HCT116 (cell line): ENCODE data around the gene MORC1. TPM values are rescaled to one million over a fixed set of nuclear protein-coding genes. Genes with fewer than 3 reads are reported as not detected.

Source experiments
- ATAC-seq: fragments of 200-7000 bp; cut with Tn5 transposase; 2 replicates; pipeline ENCODE4 v1.9.1; 2020; ENCODE audit warnings: mild to moderate bottlenecking, moderate library complexity
- BruUV-seq: library from RNA; stranded (reverse); fragments of 400-500 nt; replicated peaks from 2 replicates; lab custom pipeline; 2021; lab: Mats Ljungman, UMichigan
- CTCF ChIA-PET: fragments of 300-600 bp; sonication (Branson Sonifier 250); formaldehyde crosslinking; loops from one replicate; lab custom pipeline; 2021; ENCODE audit warnings: antibody characterized with exemption; lab: Charles Lee
- POLR2A ChIA-PET: fragments of 300-600, 350-600 bp; sonication (Branson Sonifier 250); formaldehyde crosslinking; loops from one replicate; lab custom pipeline; 2021; ENCODE audit warnings: antibody characterized with exemption; lab: Charles Lee
- RAD21 ChIA-PET, 2 experiments: fragments of 300-600 bp; sonication (Branson Sonifier 250); formaldehyde crosslinking; loops; one replicate each; lab custom pipeline; 2023; ENCODE audit warnings: low total read pairs in 2 of 2; ENCODE audit not compliant: uncharacterized antibody in 2 of 2, unreplicated experiment in 2 of 2, low non-redundant PET in 1 of 2; lab: Charles Lee
- DNase-seq: peaks from one replicate; pipeline ENCODE4 v3.0.0-alpha.2; 2010; ENCODE audit warnings: low read depth, low spot score
- H2AFZ ChIP-seq: fragments of 200-600 bp; shearing (Covaris generic), sonication (generic); 2 replicates; pipeline ENCODE4 v1.6.1; 2017; ENCODE audit warnings: low read depth, mixed run types, mixed read lengths, antibody characterized with exemption, low read length; ENCODE audit not compliant: poor library complexity, severe bottlenecking
- H3K27ac ChIP-seq: 2 replicates; pipeline ENCODE4 v1.5.1; 2012; ENCODE audit warnings: low read depth, low read length
- H3K27me3 ChIP-seq: fragments of 200-600 bp; sonication (generic); 2 replicates; pipeline ENCODE4 v1.6.1; 2016; ENCODE audit warnings: mixed run types, low read length, mixed read lengths; ENCODE audit not compliant: insufficient read depth
- H3K36me3 ChIP-seq, 2 experiments: fragments of 200-500 bp in 1 of 2; fragments of 200-600 bp in 1 of 2; sonication (Bioruptor generic) in 1 of 2; sonication (generic) in 1 of 2; 2 replicates each; pipeline versions ENCODE4 v1.5.1 to v1.6.1; 2014 to 2016; ENCODE audit warnings: low read length in 2 of 2, inconsistent platforms in 1 of 2, mixed read lengths in 1 of 2, mixed run types in 1 of 2; ENCODE audit not compliant: insufficient read depth in 2 of 2, control insufficient read depth in 1 of 2
- H3K4me1 ChIP-seq, 2 experiments: fragments of 200-600 bp in 1 of 2; sonication (generic) in 1 of 2; 2 replicates each; pipeline versions ENCODE4 v1.5.1 to v1.6.1; 2012 to 2017; ENCODE audit warnings: low read length in 2 of 2, inconsistent platforms in 1 of 2, mild to moderate bottlenecking in 1 of 2, mixed read lengths in 1 of 2, mixed run types in 1 of 2, moderate library complexity in 1 of 2; ENCODE audit not compliant: insufficient read depth in 2 of 2, control insufficient read depth in 1 of 2
- H3K4me2 ChIP-seq: fragments of 200-600 bp; sonication (generic); 2 replicates; pipeline ENCODE4 v1.6.1; 2017; ENCODE audit warnings: mixed run types, low read length, mixed read lengths
- H3K4me3 ChIP-seq, 2 experiments: fragments of 200-600 bp in 1 of 2; sonication (generic) in 1 of 2; replicated peaks in 1 of 2; 2 replicates each; pipeline ENCODE4 v1.5.1; 2011 to 2016; ENCODE audit warnings: low read length in 2 of 2, control low read depth in 1 of 2, low read depth in 1 of 2, mild to moderate bottlenecking in 1 of 2, mixed read lengths in 1 of 2, mixed run types in 1 of 2
- H3K79me2 ChIP-seq: fragments of 200-600 bp; sonication (generic); 2 replicates; pipeline ENCODE4 v1.6.1; 2017; ENCODE audit warnings: mild to moderate bottlenecking, mixed run types, low read length, moderate library complexity, mixed read lengths; ENCODE audit not compliant: insufficient read depth
- H3K9ac ChIP-seq: fragments of 200-600 bp; sonication (generic); 2 replicates; pipeline ENCODE4 v1.6.1; 2016; ENCODE audit warnings: low read length, mixed read lengths
- H3K9me2 ChIP-seq: fragments of 200-600 bp; sonication (generic), shearing (Covaris generic); 2 replicates; pipeline ENCODE4 v1.6.1; 2017; ENCODE audit warnings: mixed run types, mild to moderate bottlenecking, moderate library complexity; ENCODE audit not compliant: insufficient read depth
- H3K9me3 ChIP-seq, 2 experiments: fragments of 200-500 bp in 1 of 2; fragments of 200-600 bp in 1 of 2; sonication (Bioruptor generic) in 1 of 2; sonication (generic) in 1 of 2; 2 replicates each; pipeline ENCODE4 v1.6.1; 2014 to 2017; ENCODE audit warnings: low read length in 2 of 2, mixed read lengths in 2 of 2, inconsistent platforms in 1 of 2, low read depth in 1 of 2, mild to moderate bottlenecking in 1 of 2, mixed run types in 1 of 2, moderate library complexity in 1 of 2; ENCODE audit not compliant: control insufficient read depth in 1 of 2, insufficient read depth in 1 of 2
- H4K20me1 ChIP-seq: fragments of 200-600 bp; sonication (generic), shearing (Covaris generic); 2 replicates; pipeline ENCODE4 v1.6.1; 2017; ENCODE audit warnings: mixed run types, mild to moderate bottlenecking, moderate library complexity; ENCODE audit not compliant: insufficient read depth
- CBX3 ChIP-seq: IDR thresholded peaks from 2 replicates; pipeline ENCODE4 v1.6.1; 2012; ENCODE audit warnings: low read depth
- CEBPB ChIP-seq: IDR thresholded peaks from 2 replicates; pipeline ENCODE4 v1.6.1; 2012; ENCODE audit warnings: low read depth
- EGR1 ChIP-seq: IDR thresholded peaks from 2 replicates; pipeline ENCODE4 v1.6.1; 2012; ENCODE audit warnings: low read depth
- ELF1 ChIP-seq: IDR thresholded peaks from 2 replicates; pipeline ENCODE4 v1.6.1; 2012; ENCODE audit warnings: low read depth, borderline replicate concordance
- EZH2 ChIP-seq: fragments of 200-600 bp; sonication (generic); IDR thresholded peaks from 2 replicates; pipeline ENCODE4 v1.6.1; 2017; ENCODE audit warnings: antibody characterized with exemption, mixed run types
- EZH2phosphoT487 ChIP-seq: fragments of 200-600 bp; IDR thresholded peaks from 2 replicates; pipeline ENCODE4 v1.6.1; 2018; ENCODE audit warnings: antibody characterized with exemption, borderline replicate concordance
- POLR2A ChIP-seq: IDR thresholded peaks from 2 replicates; pipeline ENCODE4 v1.7.0; 2011; ENCODE audit warnings: borderline replicate concordance; ENCODE audit not compliant: insufficient read depth, insufficient read length; ENCODE audit errors: extremely low read depth
- POLR2AphosphoS5 ChIP-seq: IDR thresholded peaks from 2 replicates; pipeline ENCODE4 v1.6.1; 2011; ENCODE audit warnings: mild to moderate bottlenecking, low read depth, low read length, moderate library complexity
- SIN3A ChIP-seq: IDR thresholded peaks from 2 replicates; pipeline ENCODE4 v1.6.1; 2012; ENCODE audit warnings: low read depth
- SP1 ChIP-seq: IDR thresholded peaks from 2 replicates; pipeline ENCODE4 v1.6.1; 2012; ENCODE audit warnings: low read depth
- SRF ChIP-seq: IDR thresholded peaks from 2 replicates; pipeline ENCODE4 v1.6.1; 2012; ENCODE audit warnings: low read depth
- TCF7L2 ChIP-seq: IDR thresholded peaks from 2 replicates; pipeline ENCODE4 v1.7.0; 2011; ENCODE audit warnings: borderline replicate concordance, inconsistent platforms; ENCODE audit not compliant: insufficient read depth, insufficient read length; ENCODE audit errors: extremely low read depth
- YY1 ChIP-seq: IDR thresholded peaks from 2 replicates; pipeline ENCODE4 v1.6.1; 2011; ENCODE audit warnings: low read length, low read depth, moderate library complexity, mild to moderate bottlenecking; ENCODE audit not compliant: insufficient replicate concordance; ENCODE audit errors: extremely low read depth
- ZFX ChIP-seq: fragments of 450-650 bp; IDR thresholded peaks from 2 replicates; pipeline ENCODE4 v1.6.1; 2017
- ZNF274 ChIP-seq: fragments of 200-500 bp; sonication (Bioruptor generic); IDR thresholded peaks from 2 replicates; pipeline ENCODE4 v1.6.1; 2014; ENCODE audit warnings: mild to moderate bottlenecking, low read depth, low read length, inconsistent platforms
- intact Hi-C: fragments of 100-400 bp; cut with micrococcal nuclease; formaldehyde crosslinking; loops from 2 replicates; pipeline ENCODE4 v1.10.0; 2022
- total RNA-seq: library from RNA; stranded (reverse); gene quantifications from one replicate; pipeline ENCODE4 v1.2.1, GENCODE V29; 2021; ENCODE audit not compliant: unreplicated experiment
- TF ChIP-seq, protein P1 (sequence below): IDR thresholded peaks from 2 replicates; pipeline ENCODE4 v1.6.1; 2012; ENCODE audit warnings: low read depth
- TF ChIP-seq, protein P2 (sequence below): IDR thresholded peaks from 2 replicates; pipeline ENCODE4 v1.6.1; 2011; ENCODE audit warnings: mild to moderate bottlenecking, low read length, moderate library complexity; ENCODE audit not compliant: insufficient replicate concordance; ENCODE audit errors: extremely low read depth
- TF ChIP-seq, protein P3 (sequence below): IDR thresholded peaks from 2 replicates; pipeline ENCODE4 v1.6.1; 2012
- TF ChIP-seq, protein P4 (sequence below): IDR thresholded peaks from 2 replicates; pipeline ENCODE4 v1.6.1; 2012

MORC1 gene
- total RNA-seq, 1 experiment from 2014 or later, result not detected

DNA sequence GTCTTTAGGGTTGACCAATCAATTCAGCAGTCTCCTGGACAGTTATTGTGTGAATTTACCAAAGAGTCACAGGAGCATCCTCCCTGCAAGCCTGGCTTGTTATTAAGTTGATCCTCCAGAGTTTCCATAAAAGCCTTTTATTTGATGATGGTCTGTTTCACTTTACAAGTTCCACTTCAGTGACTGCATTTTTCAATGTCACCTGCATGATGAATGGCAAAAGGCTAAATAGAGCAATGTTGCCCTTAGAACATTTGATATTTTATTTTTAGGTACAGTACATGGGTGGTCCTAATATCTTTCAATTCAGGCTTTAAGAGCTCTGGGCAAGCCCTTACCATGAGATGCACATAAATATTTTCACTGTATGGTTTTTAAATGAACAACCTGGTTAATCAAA, 186.9 kb downstream of the MORC1 start:
- TF ChIP-seq YY1 (no peak), EZH2 (no peak), ELF1 (no peak), POLR2A (no peak), ZNF274 (no peak), TCF7L2 (no peak), EGR1 (no peak), EZH2phosphoT487 (no peak), SRF (no peak), CBX3 (no peak), ZFX (no peak), SIN3A (no peak), POLR2AphosphoS5 (no peak), CEBPB (no peak), SP1 (no peak)
- TF ChIP-seq, protein P1, sequence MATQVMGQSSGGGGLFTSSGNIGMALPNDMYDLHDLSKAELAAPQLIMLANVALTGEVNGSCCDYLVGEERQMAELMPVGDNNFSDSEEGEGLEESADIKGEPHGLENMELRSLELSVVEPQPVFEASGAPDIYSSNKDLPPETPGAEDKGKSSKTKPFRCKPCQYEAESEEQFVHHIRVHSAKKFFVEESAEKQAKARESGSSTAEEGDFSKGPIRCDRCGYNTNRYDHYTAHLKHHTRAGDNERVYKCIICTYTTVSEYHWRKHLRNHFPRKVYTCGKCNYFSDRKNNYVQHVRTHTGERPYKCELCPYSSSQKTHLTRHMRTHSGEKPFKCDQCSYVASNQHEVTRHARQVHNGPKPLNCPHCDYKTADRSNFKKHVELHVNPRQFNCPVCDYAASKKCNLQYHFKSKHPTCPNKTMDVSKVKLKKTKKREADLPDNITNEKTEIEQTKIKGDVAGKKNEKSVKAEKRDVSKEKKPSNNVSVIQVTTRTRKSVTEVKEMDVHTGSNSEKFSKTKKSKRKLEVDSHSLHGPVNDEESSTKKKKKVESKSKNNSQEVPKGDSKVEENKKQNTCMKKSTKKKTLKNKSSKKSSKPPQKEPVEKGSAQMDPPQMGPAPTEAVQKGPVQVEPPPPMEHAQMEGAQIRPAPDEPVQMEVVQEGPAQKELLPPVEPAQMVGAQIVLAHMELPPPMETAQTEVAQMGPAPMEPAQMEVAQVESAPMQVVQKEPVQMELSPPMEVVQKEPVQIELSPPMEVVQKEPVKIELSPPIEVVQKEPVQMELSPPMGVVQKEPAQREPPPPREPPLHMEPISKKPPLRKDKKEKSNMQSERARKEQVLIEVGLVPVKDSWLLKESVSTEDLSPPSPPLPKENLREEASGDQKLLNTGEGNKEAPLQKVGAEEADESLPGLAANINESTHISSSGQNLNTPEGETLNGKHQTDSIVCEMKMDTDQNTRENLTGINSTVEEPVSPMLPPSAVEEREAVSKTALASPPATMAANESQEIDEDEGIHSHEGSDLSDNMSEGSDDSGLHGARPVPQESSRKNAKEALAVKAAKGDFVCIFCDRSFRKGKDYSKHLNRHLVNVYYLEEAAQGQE, result no peak
- TF ChIP-seq, protein P2, sequence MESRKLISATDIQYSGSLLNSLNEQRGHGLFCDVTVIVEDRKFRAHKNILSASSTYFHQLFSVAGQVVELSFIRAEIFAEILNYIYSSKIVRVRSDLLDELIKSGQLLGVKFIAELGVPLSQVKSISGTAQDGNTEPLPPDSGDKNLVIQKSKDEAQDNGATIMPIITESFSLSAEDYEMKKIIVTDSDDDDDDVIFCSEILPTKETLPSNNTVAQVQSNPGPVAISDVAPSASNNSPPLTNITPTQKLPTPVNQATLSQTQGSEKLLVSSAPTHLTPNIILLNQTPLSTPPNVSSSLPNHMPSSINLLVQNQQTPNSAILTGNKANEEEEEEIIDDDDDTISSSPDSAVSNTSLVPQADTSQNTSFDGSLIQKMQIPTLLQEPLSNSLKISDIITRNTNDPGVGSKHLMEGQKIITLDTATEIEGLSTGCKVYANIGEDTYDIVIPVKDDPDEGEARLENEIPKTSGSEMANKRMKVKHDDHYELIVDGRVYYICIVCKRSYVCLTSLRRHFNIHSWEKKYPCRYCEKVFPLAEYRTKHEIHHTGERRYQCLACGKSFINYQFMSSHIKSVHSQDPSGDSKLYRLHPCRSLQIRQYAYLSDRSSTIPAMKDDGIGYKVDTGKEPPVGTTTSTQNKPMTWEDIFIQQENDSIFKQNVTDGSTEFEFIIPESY, result no peak
- TF ChIP-seq, protein P3, sequence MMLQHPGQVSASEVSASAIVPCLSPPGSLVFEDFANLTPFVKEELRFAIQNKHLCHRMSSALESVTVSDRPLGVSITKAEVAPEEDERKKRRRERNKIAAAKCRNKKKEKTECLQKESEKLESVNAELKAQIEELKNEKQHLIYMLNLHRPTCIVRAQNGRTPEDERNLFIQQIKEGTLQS, result no peak
- TF ChIP-seq, protein P4, sequence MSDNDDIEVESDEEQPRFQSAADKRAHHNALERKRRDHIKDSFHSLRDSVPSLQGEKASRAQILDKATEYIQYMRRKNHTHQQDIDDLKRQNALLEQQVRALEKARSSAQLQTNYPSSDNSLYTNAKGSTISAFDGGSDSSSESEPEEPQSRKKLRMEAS, result no peak
- intact Hi-C loops, result no loop called here
- RAD21 ChIA-PET, result no interaction called here

More for the DNA sequence above, 186.9 kb downstream of the MORC1 start:
- H3K9me2 ChIP-seq, result no peaks in the 10 kb centered on the region
- BruUV-seq, result no TSS peak
- H3K9ac ChIP-seq, result no peak overlapping the region
- no peaks in the 10 kb centered on the region for H3K27me3 ChIP-seq
- DNase-seq (no peak), ATAC-seq (no peak)
- ChIA-PET POLR2A (no interaction called here), CTCF (no interaction called here)
- H3K4me2 ChIP-seq, result no peak overlapping the region
- H2AFZ ChIP-seq, result no peak overlapping the region
- H3K79me2 ChIP-seq, result no peaks in the 10 kb centered on the region
- no peak overlapping the region for H3K4me3 ChIP-seq
- no peaks in the 10 kb centered on the region for H4K20me1 ChIP-seq
- H3K9me3 ChIP-seq, result no peaks in the 10 kb centered on the region
- H3K4me1 ChIP-seq, result no peaks in the 10 kb centered on the region
- H3K27ac ChIP-seq, result no peak overlapping the region
- no peaks in the 10 kb centered on the region for H3K36me3 ChIP-seq
